Suppressor macrophage treated with lipopolysaccharide for 1 hour (primary cell): ENCODE data around the gene DCAF17.

Source experiments
- DNase-seq, 3 donors: peaks; one replicate each; pipeline ENCODE4 v3.0.0-alpha.2; 2020 to 2022

Gene DCAF17, protein sequence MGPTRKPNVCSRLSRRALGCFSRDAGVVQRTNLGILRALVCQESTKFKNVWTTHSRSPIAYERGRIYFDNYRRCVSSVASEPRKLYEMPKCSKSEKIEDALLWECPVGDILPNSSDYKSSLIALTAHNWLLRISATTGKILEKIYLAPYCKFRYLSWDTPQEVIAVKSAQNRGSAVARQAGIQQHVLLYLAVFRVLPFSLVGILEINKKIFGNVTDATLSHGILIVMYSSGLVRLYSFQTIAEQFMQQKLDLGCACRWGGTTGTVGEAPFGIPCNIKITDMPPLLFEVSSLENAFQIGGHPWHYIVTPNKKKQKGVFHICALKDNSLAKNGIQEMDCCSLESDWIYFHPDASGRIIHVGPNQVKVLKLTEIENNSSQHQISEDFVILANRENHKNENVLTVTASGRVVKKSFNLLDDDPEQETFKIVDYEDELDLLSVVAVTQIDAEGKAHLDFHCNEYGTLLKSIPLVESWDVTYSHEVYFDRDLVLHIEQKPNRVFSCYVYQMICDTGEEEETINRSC

DNA sequence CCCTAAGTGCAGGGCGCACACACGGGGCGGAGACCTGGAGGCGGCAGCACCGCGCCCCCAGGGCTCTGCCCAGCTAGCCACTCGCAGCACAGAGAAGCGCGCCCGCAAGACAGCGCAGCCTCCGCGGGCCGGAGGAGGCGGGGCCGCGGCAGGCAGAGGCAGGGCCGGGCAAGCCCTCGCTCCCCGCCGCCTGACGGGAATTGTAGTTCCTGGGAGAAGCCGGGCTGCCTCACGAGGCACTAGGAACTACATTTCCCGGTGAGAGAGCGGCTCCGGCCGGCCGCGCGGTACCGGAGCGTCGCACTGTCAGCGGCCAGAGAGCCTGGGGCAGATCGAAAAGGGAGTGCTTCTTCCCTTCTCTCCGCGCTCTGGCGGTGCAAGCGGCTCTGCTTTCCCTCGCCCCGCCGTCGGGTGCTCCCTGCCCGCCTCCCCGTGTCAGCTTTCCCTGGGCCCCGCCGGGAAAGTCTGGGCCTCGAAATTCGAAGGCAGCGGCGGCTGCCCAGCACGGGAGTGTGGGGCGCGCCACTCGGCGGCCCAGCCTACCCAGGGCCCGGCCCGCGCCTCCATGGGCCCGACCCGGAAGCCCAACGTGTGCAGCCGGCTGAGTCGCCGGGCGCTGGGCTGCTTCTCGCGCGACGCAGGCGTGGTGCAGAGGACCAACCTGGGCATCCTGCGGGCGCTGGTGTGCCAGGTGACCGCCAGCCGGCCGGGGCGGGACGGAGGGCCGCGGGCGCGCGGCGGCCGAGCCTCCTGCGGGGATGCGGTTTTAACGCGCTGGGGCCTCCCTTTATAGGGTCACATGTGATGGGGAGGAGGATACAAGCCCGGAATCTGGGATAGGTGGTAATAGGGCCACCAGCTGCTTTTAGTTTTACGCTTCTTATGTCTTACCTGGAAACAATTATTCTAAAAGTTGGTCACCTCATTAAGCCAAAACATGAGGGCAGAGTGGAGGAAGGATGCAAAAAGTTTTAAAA, at the start of gene DCAF17:
TSS of gene DCAF17 (plus strand) at position 214 of the 977 bp plus-strand sequence. CDS start at position 566, 352 bp downstream.
- peak; percentile 97 to 98 (median 97) for DNase-seq

DNA sequence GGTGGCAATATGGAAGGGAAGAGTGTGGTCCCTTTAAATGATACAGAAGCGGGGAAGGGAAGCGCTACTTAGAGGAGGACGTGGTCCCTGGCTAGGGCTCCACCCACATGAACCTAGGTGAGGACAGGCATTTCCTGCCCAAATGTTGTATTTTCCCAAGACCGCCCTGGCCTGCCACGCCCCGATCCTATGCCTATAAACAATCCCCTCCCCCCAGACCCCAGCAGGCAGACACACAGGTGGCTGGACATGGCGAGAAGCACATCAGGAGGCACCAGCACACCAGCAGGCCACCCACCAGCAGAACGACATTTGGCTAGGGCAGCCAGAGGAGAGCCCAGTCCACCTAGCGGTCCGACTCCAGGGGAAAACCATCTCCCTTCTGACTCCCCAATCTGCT, 47.4 kb upstream of the DCAF17 start:
- no peak for DNase-seq

DNA sequence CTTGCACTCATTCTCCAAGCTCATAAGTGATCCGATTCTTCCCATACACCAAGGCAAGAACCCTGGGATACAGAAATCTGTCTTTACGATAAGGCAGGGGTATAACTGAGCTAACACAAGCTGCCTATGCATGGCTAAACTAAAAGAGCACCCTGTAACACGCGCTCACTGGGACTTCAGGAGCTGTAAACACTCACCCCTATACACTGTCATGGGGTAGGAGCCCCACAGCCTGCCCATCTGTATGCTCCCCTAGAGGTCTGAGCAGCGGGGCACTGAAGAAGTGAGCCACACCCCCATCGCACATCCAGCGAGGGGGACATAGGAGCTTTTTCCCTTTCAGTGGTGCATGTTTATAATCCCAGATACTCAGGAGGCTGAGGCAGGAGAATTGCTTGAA, 47.0 kb upstream of the DCAF17 start:
- no peak for DNase-seq

DNA sequence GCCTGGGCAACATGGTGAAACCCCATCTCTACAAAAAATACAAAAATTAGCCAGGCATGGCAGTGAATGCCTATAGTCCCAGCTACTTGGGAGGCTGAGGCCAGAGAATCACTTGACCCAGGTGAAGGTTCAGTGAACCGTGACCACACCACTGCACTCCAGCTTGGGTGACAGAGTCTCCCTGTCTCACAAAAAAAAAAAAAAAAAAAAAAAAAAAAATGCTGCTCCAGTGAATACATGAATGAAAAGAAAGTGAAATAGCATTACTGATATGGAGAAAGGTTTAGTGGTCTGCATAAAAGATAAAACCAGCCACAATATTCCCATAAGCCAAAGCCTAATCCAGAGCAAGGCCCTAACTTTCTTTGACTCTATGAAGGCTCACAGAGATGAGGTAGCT, 44.7 kb upstream of the DCAF17 start:
- DNase-seq: no peak

DNA sequence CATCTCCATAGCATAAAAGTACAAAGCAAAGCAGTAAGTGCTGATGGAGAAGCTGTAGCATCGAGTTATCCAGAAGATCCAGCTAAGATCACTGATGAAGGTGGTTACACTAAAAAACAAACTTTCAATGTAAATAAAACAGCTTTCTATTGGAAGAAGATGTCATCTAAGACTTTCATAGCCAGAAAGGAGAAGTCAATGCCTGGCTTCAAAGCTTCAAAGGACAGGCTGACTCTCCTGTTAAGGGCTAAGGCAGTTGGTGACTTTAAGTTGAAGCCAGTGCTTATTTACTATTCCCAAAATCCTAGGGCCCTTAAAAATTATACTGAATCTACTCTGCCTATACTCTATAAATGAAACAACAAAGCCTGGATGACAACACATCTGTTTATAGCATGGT, 44.2 kb upstream of the DCAF17 start:
- DNase-seq: no peak

DNA sequence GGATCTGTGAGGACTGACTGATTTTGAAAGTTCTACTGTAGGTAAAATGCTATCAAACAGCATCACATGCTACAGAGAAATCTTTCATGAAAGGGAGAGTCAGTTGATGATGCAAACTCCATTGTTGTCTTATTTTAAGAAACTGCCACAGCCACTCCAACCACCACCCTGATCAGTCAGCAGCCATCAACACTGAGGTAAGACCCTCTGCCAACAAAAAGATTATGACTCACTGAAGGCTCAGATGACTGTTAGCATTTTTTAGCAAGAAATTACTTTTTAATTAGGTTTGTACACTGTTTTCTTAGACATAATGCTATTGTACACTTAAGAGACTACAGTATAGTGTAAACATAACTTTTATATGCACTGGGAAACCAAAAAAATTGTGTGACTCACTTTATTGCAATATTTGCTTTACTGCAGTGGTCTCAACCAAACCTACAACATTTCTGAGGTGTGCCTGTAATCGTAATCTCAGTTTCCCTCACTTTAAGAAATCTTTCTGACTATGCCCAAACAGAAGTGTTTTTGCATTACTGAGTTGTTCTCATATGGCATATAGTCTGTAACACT, 43.0 kb upstream of the DCAF17 start:
- no peak for DNase-seq

DNA sequence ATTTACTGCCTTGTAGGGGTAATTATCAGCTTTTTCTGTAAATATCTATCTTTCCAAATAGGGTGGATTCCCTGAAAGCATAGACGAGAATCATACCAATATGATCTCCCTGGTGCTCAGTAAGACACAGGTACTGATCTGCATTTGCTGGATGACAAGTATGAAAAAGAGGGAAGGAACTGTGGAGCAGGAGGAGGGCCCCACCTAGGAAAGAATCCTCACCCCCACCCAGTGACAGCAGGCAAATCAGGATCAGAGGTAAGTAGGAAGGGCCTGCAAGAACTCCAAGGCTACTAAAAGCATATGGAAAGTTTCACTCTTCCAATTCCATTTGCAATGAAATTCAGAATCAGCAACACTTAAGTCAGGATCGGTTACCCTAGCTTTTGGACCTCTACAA, 42.5 kb upstream of the DCAF17 start:
- DNase-seq: no peak

DNA sequence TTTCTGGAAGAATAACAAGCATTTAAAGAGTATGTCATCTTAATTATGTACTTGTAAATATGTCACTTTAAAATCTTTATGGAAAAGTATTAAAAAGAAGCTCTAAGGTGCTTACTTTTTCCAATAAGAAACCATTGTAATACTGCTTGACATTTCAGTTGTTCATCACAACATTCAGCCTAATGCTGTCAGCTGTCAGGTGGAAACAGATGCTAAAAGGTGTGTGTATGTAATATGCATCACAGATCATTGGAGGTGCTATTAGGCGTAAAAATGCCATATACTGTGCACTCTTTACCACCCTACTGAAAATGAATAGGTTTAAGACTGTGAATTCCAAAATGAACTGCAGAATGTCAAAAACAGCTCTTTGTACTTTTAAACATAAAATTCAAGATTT, 40.5 kb upstream of the DCAF17 start:
- no peak for DNase-seq

DNA sequence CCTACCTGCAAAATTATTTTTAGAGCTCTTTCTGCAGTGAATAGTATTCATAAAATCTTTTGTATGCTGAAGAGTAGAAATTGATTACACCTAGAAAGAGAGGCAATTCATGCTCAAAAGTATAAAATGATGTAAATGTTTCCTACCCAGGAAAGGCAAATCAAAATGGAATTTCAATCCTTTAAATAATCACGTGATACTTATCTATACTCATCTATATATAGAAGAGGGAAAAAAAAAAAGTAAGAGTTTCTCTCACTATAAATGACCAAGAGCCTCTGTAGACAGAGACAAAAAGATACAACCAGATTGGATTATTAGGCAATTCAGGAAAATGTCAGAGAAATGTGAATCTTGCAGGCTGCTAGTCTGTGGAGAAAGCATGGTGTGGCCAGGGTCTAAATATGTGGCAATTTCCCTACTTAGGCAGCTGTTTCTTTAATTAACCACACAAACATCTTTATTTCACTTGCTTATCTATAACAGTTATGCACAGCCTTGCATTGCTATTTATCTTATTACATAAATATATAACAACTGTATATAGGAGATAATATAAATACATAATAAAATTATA, 39.8 kb upstream of the DCAF17 start:
- DNase-seq: no peak

DNA sequence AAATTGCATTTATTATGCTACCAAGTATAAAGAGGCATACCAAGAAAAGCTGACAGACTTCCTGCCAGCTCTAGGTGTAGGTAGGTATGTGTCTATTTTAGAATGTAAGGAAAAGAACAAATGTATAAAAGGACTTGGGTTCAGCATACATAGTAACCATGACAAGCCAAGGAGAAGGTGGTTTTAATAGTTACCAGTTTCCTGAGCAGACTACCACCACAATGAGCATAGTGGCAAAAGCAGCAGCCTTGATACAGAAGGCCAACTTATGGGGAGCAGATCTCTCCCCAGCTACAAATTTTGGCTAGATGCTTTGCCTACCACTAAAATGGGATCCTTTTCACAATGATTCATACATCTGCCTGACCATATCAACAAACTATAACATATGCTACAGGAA, 34.7 kb upstream of the DCAF17 start:
- DNase-seq: no peak

DNA sequence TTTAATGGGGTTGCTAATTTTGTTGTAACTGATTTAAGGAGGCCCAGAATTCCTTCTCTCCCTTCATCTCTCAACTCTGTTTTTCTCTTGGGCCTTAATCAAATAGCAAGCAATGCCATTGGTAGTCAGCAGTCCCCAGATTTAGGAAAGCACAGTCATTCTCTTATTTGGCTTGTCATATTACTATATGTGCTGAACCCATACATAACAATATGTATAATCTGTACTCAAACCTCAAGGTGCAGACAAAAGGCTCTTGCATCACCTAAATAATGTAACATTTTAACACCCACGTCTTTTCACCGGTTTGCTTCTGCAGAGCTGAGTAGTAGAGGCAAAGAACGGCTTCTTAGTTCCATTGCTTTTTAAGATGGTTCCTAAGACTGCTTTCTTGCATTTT, 33.6 kb upstream of the DCAF17 start:
- DNase-seq: no peak

DNA sequence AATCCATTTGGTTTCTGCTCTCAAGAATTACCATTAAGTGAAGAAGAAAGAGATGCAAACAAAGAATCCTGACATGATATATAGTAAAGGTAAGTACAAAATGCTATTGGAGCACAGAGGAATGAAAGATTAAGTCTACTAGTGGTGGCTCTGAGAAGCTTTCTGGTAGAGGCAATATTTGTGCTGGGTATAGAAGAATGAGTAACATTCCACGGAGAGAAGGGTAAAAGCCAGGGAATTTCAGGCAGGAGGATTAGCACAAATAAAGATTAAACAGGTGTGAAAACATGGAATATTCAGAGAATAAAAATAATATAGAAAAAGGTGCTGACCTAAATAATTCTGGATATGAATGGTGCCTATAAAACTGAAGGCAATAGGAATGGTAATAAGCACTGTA, 32.1 kb upstream of the DCAF17 start:
- no peak for DNase-seq

DNA sequence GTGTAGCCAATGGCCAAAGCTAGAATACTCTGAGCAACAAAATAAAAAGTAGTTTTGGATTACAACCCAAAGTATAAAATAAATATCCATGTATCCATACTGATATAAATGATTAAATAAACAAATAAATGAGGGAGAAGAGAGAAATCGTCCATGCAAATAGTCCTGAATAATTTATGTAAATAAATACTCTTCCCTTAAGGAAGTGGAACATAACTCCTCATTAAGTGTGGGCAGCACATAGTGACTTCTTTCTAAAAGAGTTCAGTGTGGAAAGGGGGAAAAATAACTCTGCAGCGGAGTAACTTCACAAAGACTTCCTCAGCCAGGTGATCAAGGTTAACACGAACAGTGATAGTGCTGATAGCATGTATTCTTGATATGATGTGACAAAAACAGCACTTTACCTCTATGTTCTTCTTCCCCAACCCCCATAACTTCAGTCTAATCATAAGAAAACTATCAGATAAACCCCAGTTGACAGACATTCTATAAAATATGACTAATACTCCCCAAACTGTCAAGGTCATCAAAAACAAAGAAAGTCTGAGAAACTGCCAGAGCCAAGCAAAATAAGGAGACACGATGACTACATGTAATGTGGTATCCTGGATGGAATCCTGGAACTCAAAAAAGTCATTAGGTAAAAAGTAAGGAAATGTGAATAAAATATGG, 31.0 kb upstream of the DCAF17 start:
- DNase-seq: no peak

DNA sequence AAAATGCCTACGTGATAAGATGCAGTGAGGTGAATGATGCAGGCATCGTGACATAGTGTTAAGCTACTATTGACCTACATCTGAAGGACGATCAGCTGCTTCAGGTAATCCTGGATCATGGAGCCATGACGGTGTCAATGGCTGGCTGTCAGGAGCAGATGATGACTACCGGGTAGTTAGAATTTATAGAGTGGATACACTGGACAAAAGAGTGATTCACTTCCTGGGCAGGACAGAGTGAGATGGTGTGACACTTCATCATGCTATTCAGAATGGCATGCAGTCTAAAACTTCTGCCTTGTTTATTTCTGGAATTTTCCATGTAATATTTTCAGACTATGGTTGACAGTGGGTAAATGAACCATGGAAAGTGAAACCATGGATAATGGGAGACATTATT, 29.8 kb upstream of the DCAF17 start:
- DNase-seq: peak; percentile 18 to 64 (median 37)

DNA sequence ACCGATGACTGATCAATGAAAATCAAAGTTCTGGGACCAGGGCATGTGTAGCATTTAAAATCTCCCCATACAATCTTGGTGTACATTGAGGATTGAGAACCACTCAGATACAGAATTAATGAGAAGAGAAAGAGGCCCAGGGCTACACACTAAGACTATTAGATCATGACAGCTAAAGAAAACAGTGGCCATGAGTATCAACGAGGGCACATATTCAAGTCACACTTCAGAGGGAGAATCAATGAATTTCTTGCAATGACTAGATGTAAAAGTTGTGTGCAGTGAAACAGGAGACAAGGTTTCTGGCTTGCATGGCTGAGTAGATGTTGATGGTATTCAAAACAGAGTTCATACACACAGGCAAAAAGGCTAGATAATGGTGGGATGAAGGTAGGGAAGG, 29.3 kb upstream of the DCAF17 start:
- DNase-seq: no peak

DNA sequence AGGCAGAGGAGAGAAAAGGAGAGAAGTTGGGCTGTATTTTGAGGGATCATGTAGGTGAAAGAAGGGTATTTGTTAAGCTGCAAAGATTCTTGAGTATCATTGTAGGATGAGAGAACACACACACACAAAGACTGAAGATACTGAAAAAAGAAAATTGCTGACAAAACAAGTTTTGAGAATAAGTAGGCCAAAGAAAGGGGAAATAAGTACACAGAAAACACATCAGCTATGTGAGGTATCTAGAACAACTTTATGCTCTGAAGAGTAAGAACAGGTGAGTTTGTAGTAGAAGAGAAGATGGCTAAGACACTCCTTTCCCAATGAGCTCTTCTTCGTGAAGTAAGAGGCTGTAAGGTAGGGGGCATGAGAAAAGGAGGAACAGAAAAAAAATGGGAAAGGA, 28.5 kb upstream of the DCAF17 start:
- no peak for DNase-seq

DNA sequence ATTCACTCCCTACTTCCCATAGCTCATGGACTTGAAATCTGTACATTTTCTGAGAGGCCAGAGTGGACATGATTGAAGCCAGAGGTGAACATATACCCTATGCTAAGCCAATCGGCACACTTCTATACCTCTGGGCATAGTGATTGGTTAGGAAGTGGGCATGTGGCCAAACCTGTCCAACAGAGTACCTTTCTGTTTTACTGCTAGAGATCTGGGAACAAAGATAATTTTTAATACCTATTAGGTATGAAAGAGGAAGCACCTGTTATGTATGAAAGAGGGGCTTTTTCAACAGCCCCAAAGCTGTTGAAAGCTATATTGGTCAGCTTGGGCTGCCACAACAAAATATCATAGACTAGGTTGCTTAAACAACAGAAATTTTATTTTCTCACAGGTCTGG, 28.0 kb upstream of the DCAF17 start:
- DNase-seq: no peak

DNA sequence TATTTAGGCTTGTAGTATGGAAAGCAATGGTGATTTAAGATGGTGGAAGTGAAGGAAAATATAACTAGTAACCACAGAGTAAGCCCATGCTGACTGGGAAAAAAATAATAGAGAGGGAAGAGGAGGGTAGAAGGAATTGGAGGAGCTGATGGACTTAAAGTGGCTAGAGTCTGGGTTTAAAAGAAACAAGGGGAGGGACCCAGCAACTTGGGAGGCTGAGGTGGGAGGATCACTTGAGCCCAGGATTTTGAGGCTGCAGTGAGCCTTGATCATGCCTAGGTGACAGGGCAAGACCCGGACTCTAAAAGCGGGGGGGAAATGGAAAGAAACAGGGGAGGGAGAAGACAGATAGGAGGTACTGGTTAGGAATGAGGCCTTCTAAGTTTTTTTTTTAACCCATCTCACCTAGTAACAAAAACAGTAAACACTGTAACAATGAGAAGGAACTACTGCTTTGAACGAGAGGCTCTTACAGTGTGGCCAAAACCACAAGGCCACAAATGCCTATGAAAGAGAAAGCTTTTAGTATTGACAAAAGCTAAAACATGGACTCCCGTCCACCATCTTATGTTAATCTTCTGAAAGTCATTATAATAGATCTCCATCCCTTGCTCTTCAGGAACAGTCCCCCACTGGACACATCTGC, 26.9 kb upstream of the DCAF17 start:
- DNase-seq: no peak

DNA sequence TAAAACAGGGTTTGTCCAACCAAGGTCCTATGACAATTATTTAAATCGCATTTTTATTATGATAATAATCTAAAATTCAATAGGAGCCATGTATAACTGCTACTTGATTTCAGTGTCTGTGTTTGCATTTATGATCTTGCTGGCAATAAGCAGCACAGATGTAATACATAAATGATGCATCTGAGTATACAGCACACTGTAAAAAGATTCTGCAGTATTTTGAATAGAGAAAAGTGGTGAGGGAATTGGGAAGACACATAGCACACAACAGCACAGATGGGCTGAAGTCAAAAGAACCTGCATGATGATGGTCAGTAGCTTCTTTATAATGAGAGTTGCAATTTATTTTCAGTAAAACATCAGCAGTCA, 26.4 kb upstream of the DCAF17 start:
- DNase-seq: no peak

DNA sequence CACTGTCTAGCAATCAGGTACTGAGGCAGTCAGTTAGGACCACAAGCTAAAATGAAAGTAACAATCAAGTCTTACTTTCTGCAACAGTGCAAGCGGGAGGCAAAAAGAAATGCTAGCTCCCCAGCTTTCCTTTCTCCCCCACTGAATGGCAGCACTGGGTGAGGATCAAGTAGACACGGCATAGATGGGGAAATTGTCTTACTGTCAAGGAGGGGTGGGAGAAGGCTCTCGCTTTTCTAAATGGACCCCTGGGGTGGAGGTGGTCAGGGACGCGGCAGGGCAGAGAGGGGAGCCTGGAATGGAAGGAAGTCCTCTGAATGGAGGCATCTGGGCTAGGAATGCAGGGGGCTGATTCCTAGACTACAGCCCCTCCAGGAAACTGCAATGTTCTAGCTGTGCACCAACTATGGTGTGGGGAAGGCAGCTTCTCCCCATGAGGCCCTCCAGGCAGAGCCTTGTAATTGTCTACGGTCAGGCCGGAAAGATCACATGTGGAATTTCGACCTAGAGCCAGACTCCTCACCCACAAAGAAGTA, 24.5 kb upstream of the DCAF17 start:
- DNase-seq: no peak

DNA sequence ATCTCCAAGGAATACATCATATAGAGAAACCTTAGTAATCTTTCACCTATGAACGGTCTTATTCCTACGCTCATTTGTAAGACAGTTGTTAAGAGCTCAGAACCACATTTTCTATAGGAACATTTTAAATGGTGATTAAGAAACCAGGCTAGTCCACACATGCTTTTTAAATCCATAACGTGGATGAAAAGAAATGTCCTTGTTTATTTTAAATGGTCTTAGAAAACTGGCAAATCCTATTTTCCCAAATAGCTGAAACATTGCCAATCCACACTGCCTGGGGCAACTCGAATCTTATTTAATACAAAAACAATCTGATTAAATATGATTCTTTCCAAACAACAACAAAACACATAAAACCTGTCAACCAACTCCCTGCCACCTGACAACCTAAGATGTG, 23.9 kb upstream of the DCAF17 start:
- no peak for DNase-seq

DNA sequence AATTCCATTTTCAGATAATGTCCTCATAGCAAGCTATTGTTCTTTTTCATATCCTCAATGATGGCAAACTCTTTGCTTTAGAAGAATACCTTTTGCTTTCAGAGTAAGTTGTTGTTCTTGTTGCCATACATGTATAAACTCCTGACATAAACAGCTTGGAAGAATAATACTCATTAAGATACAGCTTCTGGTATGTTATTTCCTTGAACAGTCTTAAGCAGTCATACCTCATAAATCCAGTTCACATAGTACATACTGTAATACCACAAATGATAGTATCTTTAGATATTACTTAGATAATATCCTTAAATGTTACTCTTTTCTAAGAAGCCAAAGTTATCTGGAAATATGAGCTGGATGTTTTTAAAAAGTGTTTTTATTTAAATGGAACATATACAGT, 23.4 kb upstream of the DCAF17 start:
- DNase-seq: no peak
